ENCODE results near the gene PIP5K1B.

DNA sequence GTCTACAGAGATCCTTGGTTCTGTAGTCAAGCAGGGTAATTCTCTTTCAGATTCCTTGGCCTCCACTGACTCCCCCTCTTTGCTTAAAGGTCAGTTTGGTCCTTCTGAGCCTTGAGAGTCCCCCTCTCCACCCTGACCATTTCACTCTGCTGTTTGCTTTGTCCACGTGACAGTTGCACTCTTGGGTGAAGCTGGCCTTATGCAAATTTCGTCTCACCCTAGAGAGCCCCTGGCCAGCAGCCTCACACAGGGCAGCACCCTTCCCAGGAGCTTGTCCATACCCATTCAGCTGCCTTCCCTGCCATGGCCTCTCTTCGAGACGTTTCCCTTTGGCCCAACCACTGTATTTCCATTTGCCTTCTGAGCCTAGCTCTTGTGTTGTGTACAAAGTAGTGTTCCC is 245.1 kb downstream of the PIP5K1B start:
- TF ChIP-seq, protein P1, sequence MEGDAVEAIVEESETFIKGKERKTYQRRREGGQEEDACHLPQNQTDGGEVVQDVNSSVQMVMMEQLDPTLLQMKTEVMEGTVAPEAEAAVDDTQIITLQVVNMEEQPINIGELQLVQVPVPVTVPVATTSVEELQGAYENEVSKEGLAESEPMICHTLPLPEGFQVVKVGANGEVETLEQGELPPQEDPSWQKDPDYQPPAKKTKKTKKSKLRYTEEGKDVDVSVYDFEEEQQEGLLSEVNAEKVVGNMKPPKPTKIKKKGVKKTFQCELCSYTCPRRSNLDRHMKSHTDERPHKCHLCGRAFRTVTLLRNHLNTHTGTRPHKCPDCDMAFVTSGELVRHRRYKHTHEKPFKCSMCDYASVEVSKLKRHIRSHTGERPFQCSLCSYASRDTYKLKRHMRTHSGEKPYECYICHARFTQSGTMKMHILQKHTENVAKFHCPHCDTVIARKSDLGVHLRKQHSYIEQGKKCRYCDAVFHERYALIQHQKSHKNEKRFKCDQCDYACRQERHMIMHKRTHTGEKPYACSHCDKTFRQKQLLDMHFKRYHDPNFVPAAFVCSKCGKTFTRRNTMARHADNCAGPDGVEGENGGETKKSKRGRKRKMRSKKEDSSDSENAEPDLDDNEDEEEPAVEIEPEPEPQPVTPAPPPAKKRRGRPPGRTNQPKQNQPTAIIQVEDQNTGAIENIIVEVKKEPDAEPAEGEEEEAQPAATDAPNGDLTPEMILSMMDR (conservative IDR thresholded peaks at IDR 0.05; ENCODE audit: low read depth, low read length) = no peak
- TF ChIP-seq EZH2 (IDR thresholded peaks at IDR 0.05; ENCODE audit: borderline replicate concordance, low read depth, low read length, poor library complexity, severe bottlenecking) = no peak
